Measurements from ENCODE around the gene FGF18. TPM values are rescaled to one million over a fixed set of nuclear protein-coding genes. Genes with fewer than 3 reads are reported as not detected.

FGF18 gene
- total RNA-seq, 1 experiment from 2014 or later, result 0.52 TPM

DNA sequence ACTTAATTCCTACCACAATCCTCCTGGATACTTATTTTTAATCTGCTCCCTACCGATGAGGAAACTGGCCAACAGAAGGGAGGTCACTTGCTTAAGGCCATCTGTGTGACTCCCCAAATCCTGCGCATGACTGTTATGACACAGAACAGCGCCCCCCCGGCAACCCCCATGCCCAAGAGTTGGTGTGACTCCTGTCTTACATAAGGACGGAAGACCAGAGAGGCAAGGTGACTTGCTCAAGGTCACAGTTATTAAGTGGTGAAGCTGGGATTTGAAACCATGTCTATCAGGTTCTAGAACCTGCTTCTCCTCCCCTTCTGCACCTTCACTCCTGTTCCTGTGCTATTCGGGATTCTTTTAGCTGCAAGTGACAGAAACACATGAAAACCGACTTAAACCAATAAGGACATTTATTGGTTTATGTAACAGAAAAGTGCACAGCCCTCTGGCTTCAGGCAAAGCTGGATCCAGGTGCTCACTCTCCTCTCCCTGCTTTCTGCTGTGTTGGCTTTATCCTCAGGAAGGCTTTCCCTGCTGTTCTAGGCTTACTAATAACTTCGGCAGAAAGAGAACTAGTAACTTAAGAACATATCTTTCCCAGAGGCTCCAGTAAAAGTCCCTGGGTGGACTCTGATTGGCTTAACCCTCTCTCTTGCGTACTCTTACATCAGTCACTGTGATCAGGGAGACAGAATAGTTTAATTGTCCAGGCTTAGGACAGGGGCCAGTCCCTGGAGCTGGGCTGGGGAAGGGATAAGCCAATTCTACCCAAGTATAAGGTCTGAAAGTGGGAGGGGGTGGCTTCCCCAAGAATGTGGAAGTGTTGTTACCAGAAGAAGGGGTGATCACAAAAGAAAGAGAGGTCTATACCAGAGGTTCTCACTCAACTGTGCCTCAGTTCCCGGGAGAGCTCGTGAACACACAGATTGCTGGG lies 43.7 kb downstream of the FGF18 start:
- no peaks in the 10 kb centered on the region for H4K20me1 ChIP-seq (ENCODE audit: insufficient read depth)
- no peak overlapping the region for H2AFZ ChIP-seq
- intact Hi-C loops (cut with micrococcal nuclease; ENCODE audit: unreplicated experiment), result no loop called here
- no peaks in the 10 kb centered on the region for H3K9me3 ChIP-seq (ENCODE audit: insufficient read depth, low read depth)
- no peaks in the 10 kb centered on the region for H3F3A ChIP-seq (ENCODE audit: insufficient read depth, low read depth)
- no peak overlapping the region for H3K4me3 ChIP-seq
- BruUV-seq (replicated peaks), result no TSS peak
- no peaks in the 10 kb centered on the region for H3K79me2 ChIP-seq (ENCODE audit: low read depth)
- no peaks in the 10 kb centered on the region for H3K36me3 ChIP-seq (ENCODE audit: low read depth)
- POLR2A ChIA-PET (ENCODE audit: unreplicated experiment), result no interaction called here
- TF ChIP-seq EZH2 (IDR thresholded peaks at IDR 0.05; ENCODE audit: low read depth), result no peak
- TF ChIP-seq, protein P1, sequence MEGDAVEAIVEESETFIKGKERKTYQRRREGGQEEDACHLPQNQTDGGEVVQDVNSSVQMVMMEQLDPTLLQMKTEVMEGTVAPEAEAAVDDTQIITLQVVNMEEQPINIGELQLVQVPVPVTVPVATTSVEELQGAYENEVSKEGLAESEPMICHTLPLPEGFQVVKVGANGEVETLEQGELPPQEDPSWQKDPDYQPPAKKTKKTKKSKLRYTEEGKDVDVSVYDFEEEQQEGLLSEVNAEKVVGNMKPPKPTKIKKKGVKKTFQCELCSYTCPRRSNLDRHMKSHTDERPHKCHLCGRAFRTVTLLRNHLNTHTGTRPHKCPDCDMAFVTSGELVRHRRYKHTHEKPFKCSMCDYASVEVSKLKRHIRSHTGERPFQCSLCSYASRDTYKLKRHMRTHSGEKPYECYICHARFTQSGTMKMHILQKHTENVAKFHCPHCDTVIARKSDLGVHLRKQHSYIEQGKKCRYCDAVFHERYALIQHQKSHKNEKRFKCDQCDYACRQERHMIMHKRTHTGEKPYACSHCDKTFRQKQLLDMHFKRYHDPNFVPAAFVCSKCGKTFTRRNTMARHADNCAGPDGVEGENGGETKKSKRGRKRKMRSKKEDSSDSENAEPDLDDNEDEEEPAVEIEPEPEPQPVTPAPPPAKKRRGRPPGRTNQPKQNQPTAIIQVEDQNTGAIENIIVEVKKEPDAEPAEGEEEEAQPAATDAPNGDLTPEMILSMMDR (conservative IDR thresholded peaks at IDR 0.05), result no peak
- no peak overlapping the region for H3K4me2 ChIP-seq
- CTCF ChIA-PET, result interaction anchor here (0.6 kb wide), 1 partner anchor 552 kb away, joined by 4 read pairs; no protein-coding TSS in a partner anchor
- H3K4me1 ChIP-seq (replicated peaks; ENCODE audit: insufficient read depth), result no peaks in the 10 kb centered on the region
- H3K27ac ChIP-seq, result no peak overlapping the region
- no peaks in the 10 kb centered on the region for H3K9me2 ChIP-seq (ENCODE audit: insufficient read depth)
- peaks cover 4% of the 10 kb centered on the region; the same call in 1 of the 2 replicates for H3K27me3 ChIP-seq (ENCODE audit: insufficient read depth, low read depth)
- DNase-seq, result no peak

DNA sequence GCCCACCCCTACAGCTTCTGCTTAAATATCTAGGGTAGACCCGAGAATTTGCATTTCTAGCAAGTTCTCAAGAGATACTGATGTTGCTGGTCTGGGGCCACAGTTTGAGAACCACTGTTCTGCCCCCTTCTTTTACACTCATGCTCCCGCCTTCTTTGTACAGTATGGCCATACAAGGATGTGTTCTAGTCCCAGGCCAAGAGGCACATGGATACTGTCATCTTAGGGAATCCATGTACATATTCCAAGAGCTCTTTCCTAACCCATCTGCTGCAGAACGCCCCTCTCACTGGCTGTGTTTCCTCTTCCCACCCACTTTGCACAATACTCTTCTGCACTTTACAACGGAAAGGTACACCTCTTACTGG lies 44.4 kb downstream of the FGF18 start:
- DNase-seq, result no peak
- no peak overlapping the region for H3K4me3 ChIP-seq
- H3K27me3 ChIP-seq (ENCODE audit: insufficient read depth, low read depth), result peaks cover 4% of the 10 kb centered on the region; the same call in 1 of the 2 replicates
- no peak overlapping the region for H3K4me2 ChIP-seq
- H3K4me1 ChIP-seq (replicated peaks; ENCODE audit: insufficient read depth), result no peaks in the 10 kb centered on the region
- ChIA-PET CTCF (no interaction called here), POLR2A (ENCODE audit: unreplicated experiment) (no interaction called here)
- no peaks in the 10 kb centered on the region for H3K36me3 ChIP-seq (ENCODE audit: low read depth)
- TF ChIP-seq EZH2 (IDR thresholded peaks at IDR 0.05; ENCODE audit: low read depth), result no peak
- TF ChIP-seq, protein P1 (conservative IDR thresholded peaks at IDR 0.05), result no peak
- H2AFZ ChIP-seq, result no peak overlapping the region
- H3F3A ChIP-seq (ENCODE audit: insufficient read depth, low read depth), result no peaks in the 10 kb centered on the region
- no TSS peak for BruUV-seq (replicated peaks)
- intact Hi-C loops (cut with micrococcal nuclease; ENCODE audit: unreplicated experiment), result no loop called here
- H3K79me2 ChIP-seq (ENCODE audit: low read depth), result no peaks in the 10 kb centered on the region
- H3K27ac ChIP-seq, result no peak overlapping the region
- H4K20me1 ChIP-seq (ENCODE audit: insufficient read depth), result no peaks in the 10 kb centered on the region
- H3K9me2 ChIP-seq (ENCODE audit: insufficient read depth), result no peaks in the 10 kb centered on the region
- no peaks in the 10 kb centered on the region for H3K9me3 ChIP-seq (ENCODE audit: insufficient read depth, low read depth)

DNA sequence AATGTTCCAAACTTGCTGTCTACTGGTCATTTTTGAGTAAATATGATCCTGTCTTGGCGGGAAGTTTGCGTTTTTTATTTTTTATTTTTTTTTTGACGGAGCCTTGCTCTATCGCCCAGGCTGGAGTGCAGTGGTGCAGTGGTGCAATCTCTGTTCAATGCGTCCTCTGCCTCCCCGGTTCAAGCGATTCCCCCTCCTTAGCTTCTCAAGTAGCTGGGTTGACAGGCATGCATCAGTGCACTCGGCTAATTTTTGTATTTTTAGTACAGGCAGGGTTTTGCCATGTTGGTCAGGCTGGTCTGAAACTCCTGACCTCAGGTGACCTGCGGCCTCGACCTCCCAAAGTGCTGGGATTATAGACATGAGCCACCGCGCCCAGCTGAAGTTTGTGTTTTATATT lies 45.4 kb downstream of the FGF18 start:
- Histone ChIP-seq H4K20me1 (ENCODE audit: insufficient read depth) (no peaks in the 10 kb centered on the region), H3K9me3 (ENCODE audit: insufficient read depth, low read depth) (no peaks in the 10 kb centered on the region), H3K4me2 (no peak overlapping the region), H3K4me3 (no peak overlapping the region), H3K4me1 (replicated peaks; ENCODE audit: insufficient read depth) (no peaks in the 10 kb centered on the region), H3K9me2 (ENCODE audit: insufficient read depth) (no peaks in the 10 kb centered on the region), H3K27me3 (ENCODE audit: insufficient read depth, low read depth) (peaks cover 4% of the 10 kb centered on the region; the same call in 1 of the 2 replicates), H3K27ac (no peak overlapping the region), H3F3A (ENCODE audit: insufficient read depth, low read depth) (no peaks in the 10 kb centered on the region), H3K36me3 (ENCODE audit: low read depth) (no peaks in the 10 kb centered on the region), H2AFZ (no peak overlapping the region), H3K79me2 (ENCODE audit: low read depth) (no peaks in the 10 kb centered on the region)
- BruUV-seq (replicated peaks), result no TSS peak
- intact Hi-C loops (cut with micrococcal nuclease; ENCODE audit: unreplicated experiment), result no loop called here
- POLR2A ChIA-PET (ENCODE audit: unreplicated experiment), result no interaction called here
- TF ChIP-seq EZH2 (IDR thresholded peaks at IDR 0.05; ENCODE audit: low read depth), result no peak
- TF ChIP-seq, protein P1 (conservative IDR thresholded peaks at IDR 0.05), result no peak
- CTCF ChIA-PET, result interaction anchor here (0.5 kb wide), 1 partner anchor 56 kb away, joined by 4 read pairs; no protein-coding TSS in a partner anchor
- DNase-seq, result no peak
